Neural progenitor cell (in vitro differentiated cells): Measurements from ENCODE around the gene RBMS2. TPM values are rescaled to one million over a fixed set of nuclear protein-coding genes. Genes with fewer than 3 reads are reported as not detected.

Experiments used
- DNase-seq: peaks from one replicate; pipeline ENCODE4 v3.0.0-alpha.2; 2016; ENCODE audit warnings: low spot score
- H2AFZ ChIP-seq: fragments of 200-600 bp; sonication (generic); replicated peaks from 2 replicates; pipeline ENCODE4 v1.6.1; 2016; ENCODE audit warnings: antibody characterized with exemption
- H3F3A ChIP-seq: fragments of 200-600 bp; sonication (generic); 2 replicates; pipeline ENCODE4 v1.6.1; 2016; ENCODE audit warnings: antibody characterized with exemption, low read depth
- H3K27ac ChIP-seq: fragments of 200-600 bp; sonication (generic); 2 replicates; pipeline ENCODE4 v1.5.1; 2016; ENCODE audit warnings: mild to moderate bottlenecking
- H3K27me3 ChIP-seq: fragments of 200-600 bp; sonication (generic); 2 replicates; pipeline ENCODE4 v1.6.1; 2016; ENCODE audit warnings: mild to moderate bottlenecking, moderate library complexity
- H3K36me3 ChIP-seq: fragments of 200-600 bp; sonication (generic); 2 replicates; pipeline ENCODE4 v1.5.1; 2016
- H3K4me1 ChIP-seq: fragments of 200-600 bp; sonication (generic); 2 replicates; pipeline ENCODE4 v1.6.1; 2016; ENCODE audit warnings: mixed run types
- H3K4me2 ChIP-seq: fragments of 200-600 bp; sonication (generic); 2 replicates; pipeline ENCODE4 v1.6.1; 2016
- H3K4me3 ChIP-seq: fragments of 200-600 bp; sonication (generic); 2 replicates; pipeline ENCODE4 v1.5.1; 2016
- H3K79me2 ChIP-seq: fragments of 200-600 bp; sonication (generic); 2 replicates; pipeline ENCODE4 v1.6.1; 2016; ENCODE audit warnings: low read depth
- H3K9ac ChIP-seq: fragments of 200-600 bp; sonication (generic); 2 replicates; pipeline ENCODE4 v1.6.1; 2016
- H3K9me3 ChIP-seq: fragments of 200-600 bp; sonication (generic); 2 replicates; pipeline ENCODE4 v1.5.1; 2016; ENCODE audit warnings: low read depth
- H4K20me1 ChIP-seq: fragments of 200-600 bp; sonication (generic); 2 replicates; pipeline ENCODE4 v1.6.1; 2016; ENCODE audit warnings: low read depth
- H3K27ac Mint-ChIP-seq: 3 replicates; pipeline ENCODE4 v1.8.0; 2021; ENCODE audit warnings: mixed read lengths
- H3K27me3 Mint-ChIP-seq: 2 replicates; pipeline ENCODE4 v1.8.0; 2022; ENCODE audit warnings: low read depth, mild to moderate bottlenecking, inconsistent platforms, moderate library complexity, mixed read lengths; ENCODE audit not compliant: insufficient read depth
- H3K36me3 Mint-ChIP-seq: 3 replicates; pipeline ENCODE4 v1.8.0; 2021; ENCODE audit warnings: mixed read lengths
- H3K4me1 Mint-ChIP-seq: 3 replicates; pipeline ENCODE4 v1.8.0; 2021; ENCODE audit warnings: mixed read lengths
- H3K4me3 Mint-ChIP-seq: 3 replicates; pipeline ENCODE4 v1.8.0; 2021; ENCODE audit warnings: mild to moderate bottlenecking, moderate library complexity, mixed read lengths
- H3K9me3 Mint-ChIP-seq: 3 replicates; pipeline ENCODE4 v1.8.0; 2020; ENCODE audit warnings: mixed read lengths
- EZH2 ChIP-seq: fragments of 200-600 bp; sonication (generic); IDR thresholded peaks from 2 replicates; pipeline ENCODE4 v1.6.1; 2017; ENCODE audit warnings: antibody characterized with exemption, mild to moderate bottlenecking, moderate library complexity
- EZH2phosphoT487 ChIP-seq: fragments of 200-600 bp; sonication (generic); IDR thresholded peaks from 2 replicates; pipeline ENCODE4 v1.6.1; 2017; ENCODE audit warnings: antibody characterized with exemption
- total RNA-seq: library from RNA; depleted of rRNA; stranded (reverse); fragments of >200 nt; gene quantifications from 2 replicates; pipeline ENCODE4 v1.2.3, GENCODE V29; 2015; ENCODE audit warnings: low replicate concordance
- TF ChIP-seq, protein P1 (sequence below): fragments of 200-600 bp; sonication (generic); IDR thresholded peaks from 2 replicates; pipeline ENCODE4 v1.5.1; 2017; ENCODE audit warnings: antibody characterized with exemption, mild to moderate bottlenecking

The RBMS2 gene
- total RNA-seq, 1 donor from 2014 or later = 12.9 TPM

- H3K27ac ChIP-seq = no peak overlapping the region
- no peaks in the 10 kb centered on the region for H3K27me3 Mint-ChIP-seq
- TF ChIP-seq, protein P1, sequence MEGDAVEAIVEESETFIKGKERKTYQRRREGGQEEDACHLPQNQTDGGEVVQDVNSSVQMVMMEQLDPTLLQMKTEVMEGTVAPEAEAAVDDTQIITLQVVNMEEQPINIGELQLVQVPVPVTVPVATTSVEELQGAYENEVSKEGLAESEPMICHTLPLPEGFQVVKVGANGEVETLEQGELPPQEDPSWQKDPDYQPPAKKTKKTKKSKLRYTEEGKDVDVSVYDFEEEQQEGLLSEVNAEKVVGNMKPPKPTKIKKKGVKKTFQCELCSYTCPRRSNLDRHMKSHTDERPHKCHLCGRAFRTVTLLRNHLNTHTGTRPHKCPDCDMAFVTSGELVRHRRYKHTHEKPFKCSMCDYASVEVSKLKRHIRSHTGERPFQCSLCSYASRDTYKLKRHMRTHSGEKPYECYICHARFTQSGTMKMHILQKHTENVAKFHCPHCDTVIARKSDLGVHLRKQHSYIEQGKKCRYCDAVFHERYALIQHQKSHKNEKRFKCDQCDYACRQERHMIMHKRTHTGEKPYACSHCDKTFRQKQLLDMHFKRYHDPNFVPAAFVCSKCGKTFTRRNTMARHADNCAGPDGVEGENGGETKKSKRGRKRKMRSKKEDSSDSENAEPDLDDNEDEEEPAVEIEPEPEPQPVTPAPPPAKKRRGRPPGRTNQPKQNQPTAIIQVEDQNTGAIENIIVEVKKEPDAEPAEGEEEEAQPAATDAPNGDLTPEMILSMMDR = no peak
- no peak for TF ChIP-seq EZH2
- no peak for TF ChIP-seq EZH2phosphoT487
- peak overlapping the region; percentile 90 for H3K4me3 Mint-ChIP-seq
- H2AFZ ChIP-seq = peak overlapping the region; percentile 95
- H4K20me1 ChIP-seq = no peaks in the 10 kb centered on the region
- H3K4me1 ChIP-seq = peaks cover 4% of the 10 kb centered on the region
- H3K4me2 ChIP-seq = no peak overlapping the region
- H3K36me3 ChIP-seq = no peaks in the 10 kb centered on the region
- no peaks in the 10 kb centered on the region for H3K27me3 ChIP-seq
- peak overlapping the region; percentile 75 for H3K27ac Mint-ChIP-seq
- no peak overlapping the region for H3K9ac ChIP-seq
- H3K79me2 ChIP-seq = peaks cover 40% of the 10 kb centered on the region
- no peaks in the 10 kb centered on the region for H3K9me3 Mint-ChIP-seq
- peak overlapping the region; percentile 68 for H3K4me3 ChIP-seq
- no peak for DNase-seq
- H3K36me3 Mint-ChIP-seq = no peaks in the 10 kb centered on the region
- H3K4me1 Mint-ChIP-seq = peaks cover 14% of the 10 kb centered on the region
- H3K9me3 ChIP-seq = no peaks in the 10 kb centered on the region
- H3F3A ChIP-seq = peaks cover 7% of the 10 kb centered on the region
Measured at GRCh38 chr12:56521209-56521589, 421 bp upstream of the RBMS2 start.

DNA sequence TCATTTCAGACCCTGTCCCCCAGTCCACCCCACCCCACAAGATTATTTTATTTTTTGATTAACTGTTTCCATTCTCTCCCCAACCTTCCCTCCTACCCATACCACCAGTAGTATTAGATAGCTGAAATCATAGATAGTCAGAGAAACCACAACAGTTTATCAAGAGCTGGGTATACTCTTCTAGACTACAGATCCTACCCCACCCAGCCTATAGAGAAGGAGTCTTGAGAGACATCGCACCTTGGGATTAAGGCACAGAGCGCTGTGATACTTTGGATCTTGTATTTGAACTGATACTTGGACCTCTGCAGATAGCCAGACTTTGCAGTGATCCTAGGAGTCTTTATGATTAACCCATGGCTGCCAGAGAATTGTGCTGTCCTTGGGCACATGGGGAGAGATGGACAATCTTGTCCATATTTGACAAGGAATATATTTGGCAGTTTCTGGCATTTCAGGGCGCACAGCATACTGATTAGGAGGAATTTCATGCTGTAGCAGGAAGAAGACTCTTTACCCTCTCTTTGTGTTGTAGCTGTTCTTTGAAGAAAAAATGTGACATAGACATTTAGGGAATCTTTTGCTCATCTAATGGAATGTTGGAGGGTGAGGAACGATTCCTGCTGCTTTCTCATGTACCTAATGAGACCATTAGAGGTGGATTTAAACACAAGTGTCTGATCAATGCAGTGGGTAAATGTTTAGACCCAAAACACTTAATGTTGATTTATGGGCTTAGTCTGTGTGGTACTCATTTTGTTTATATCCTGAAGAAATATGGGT, 982 bp downstream of the RBMS2 start:
- peaks cover 7% of the 10 kb centered on the region for H3F3A ChIP-seq
- Mint-ChIP-seq H3K9me3 (no peaks in the 10 kb centered on the region), H3K4me1 (peaks cover 14% of the 10 kb centered on the region), H3K27me3 (no peaks in the 10 kb centered on the region), H3K36me3 (no peaks in the 10 kb centered on the region), H3K4me3 (peak overlapping the region; percentile 90), H3K27ac (peak overlapping the region; percentile 84)
- TF ChIP-seq EZH2phosphoT487 = no peak
- no peak for TF ChIP-seq EZH2
- TF ChIP-seq, protein P1 = no peak
- peak overlapping the region; percentile 68 for H3K4me3 ChIP-seq
- no peaks in the 10 kb centered on the region for H4K20me1 ChIP-seq
- no peaks in the 10 kb centered on the region for H3K27me3 ChIP-seq
- H3K4me1 ChIP-seq = peaks cover 4% of the 10 kb centered on the region
- DNase-seq = peak; percentile 30
- H3K9ac ChIP-seq = peak overlapping the region; percentile 65
- H3K36me3 ChIP-seq = no peaks in the 10 kb centered on the region
- H3K79me2 ChIP-seq = peaks cover 46% of the 10 kb centered on the region
- H3K9me3 ChIP-seq = no peaks in the 10 kb centered on the region
- peak overlapping the region; percentile 92 for H3K4me2 ChIP-seq
- peak overlapping the region; percentile 66 for H3K27ac ChIP-seq
- peak overlapping the region; percentile 81 for H2AFZ ChIP-seq

DNA sequence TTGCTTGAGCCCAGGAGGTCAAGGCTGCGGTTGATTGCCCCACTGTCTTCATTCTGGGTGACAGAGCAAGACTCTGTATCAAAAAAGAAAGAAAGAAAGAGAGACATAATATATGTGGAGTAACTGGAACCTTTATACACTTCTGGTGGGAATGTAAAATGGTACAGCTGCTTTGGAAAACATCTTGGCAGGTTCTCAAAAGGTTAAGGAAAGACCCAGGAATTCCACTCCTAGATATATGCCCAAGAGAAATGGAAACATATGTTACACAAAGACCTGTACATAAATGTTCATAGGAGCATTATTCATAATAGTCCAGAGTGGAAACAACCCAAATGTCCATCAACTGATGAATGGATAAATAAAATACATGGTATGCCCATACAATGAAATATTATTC, 7.2 kb downstream of the RBMS2 start:
- H3K4me1 Mint-ChIP-seq = peaks cover 4% of the 10 kb centered on the region
- Histone ChIP-seq H3F3A (no peaks in the 10 kb centered on the region), H3K4me2 (no peak overlapping the region), H3K79me2 (peaks cover 31% of the 10 kb centered on the region), H3K27me3 (no peaks in the 10 kb centered on the region), H2AFZ (no peak overlapping the region), H3K27ac (no peak overlapping the region), H3K36me3 (no peaks in the 10 kb centered on the region), H3K9ac (no peak overlapping the region), H4K20me1 (no peaks in the 10 kb centered on the region), H3K4me1 (no peaks in the 10 kb centered on the region), H3K9me3 (no peaks in the 10 kb centered on the region), H3K4me3 (no peak overlapping the region)
- TF ChIP-seq EZH2 (no peak), EZH2phosphoT487 (no peak)
- TF ChIP-seq, protein P1 = no peak
- DNase-seq = no peak
- no peak overlapping the region for H3K4me3 Mint-ChIP-seq
- H3K9me3 Mint-ChIP-seq = no peaks in the 10 kb centered on the region
- H3K27me3 Mint-ChIP-seq = no peaks in the 10 kb centered on the region
- H3K36me3 Mint-ChIP-seq = no peaks in the 10 kb centered on the region
- no peak overlapping the region for H3K27ac Mint-ChIP-seq
